Osteoblast (primary cell): ENCODE data around the gene MRC1. TPM values are rescaled to one million over a fixed set of nuclear protein-coding genes. Genes with fewer than 3 reads are reported as not detected.

ENCODE experiments used
- DNase-seq: peaks from one replicate; pipeline ENCODE4 v3.0.0; 2011; ENCODE audit warnings: low spot score, mixed read lengths; ENCODE audit not compliant: insufficient read length; ENCODE audit errors: missing footprints
- H2AFZ ChIP-seq: 2 replicates; pipeline ENCODE4 v1.6.0; 2011; ENCODE audit warnings: mild to moderate bottlenecking, low read length
- H3K27ac ChIP-seq: 2 replicates; pipeline ENCODE4 v1.5.1; 2011; ENCODE audit warnings: mild to moderate bottlenecking, low read depth, low read length, moderate library complexity
- H3K27me3 ChIP-seq: 2 replicates; pipeline ENCODE4 v1.6.0; 2012; ENCODE audit warnings: mild to moderate bottlenecking, control low read depth, inconsistent platforms, low read length, moderate library complexity; ENCODE audit not compliant: insufficient read depth
- H3K36me3 ChIP-seq: 2 replicates; pipeline ENCODE4 v1.5.1; 2011; ENCODE audit warnings: mild to moderate bottlenecking, low read length, control low read depth, moderate library complexity; ENCODE audit not compliant: insufficient read depth
- H3K4me1 ChIP-seq: 2 replicates; pipeline ENCODE4 v1.5.1; 2011; ENCODE audit warnings: mild to moderate bottlenecking, low read length, control low read depth, moderate library complexity; ENCODE audit not compliant: insufficient read depth
- H3K4me2 ChIP-seq: 2 replicates; pipeline ENCODE4 v1.6.0; 2011; ENCODE audit warnings: mild to moderate bottlenecking, low read length; ENCODE audit not compliant: insufficient read depth
- H3K4me3 ChIP-seq: fragments of 200-600 bp; sonication (generic); 3 replicates; pipeline ENCODE4 v1.5.1; 2012; ENCODE audit warnings: mild to moderate bottlenecking, low read length, inconsistent platforms; ENCODE audit not compliant: insufficient read depth
- H3K79me2 ChIP-seq: 2 replicates; pipeline ENCODE4 v1.6.0; 2012; ENCODE audit warnings: mild to moderate bottlenecking, low read length, control low read depth, inconsistent platforms; ENCODE audit not compliant: insufficient read depth
- H3K9me3 ChIP-seq: 2 replicates; pipeline ENCODE4 v1.5.1; 2011; ENCODE audit warnings: low read depth, low read length, control low read depth
- H4K20me1 ChIP-seq: 2 replicates; pipeline ENCODE4 v1.6.0; 2012; ENCODE audit warnings: mild to moderate bottlenecking, low read length, control low read depth; ENCODE audit not compliant: insufficient read depth
- total RNA-seq: library from RNA; depleted of rRNA; stranded (reverse); fragments of >200 nt; gene quantifications from 2 replicates; pipeline ENCODE4 v1.2.3, GENCODE V29; 2012
- TF ChIP-seq, protein P1 (sequence below): IDR thresholded peaks from 2 replicates; pipeline ENCODE4 v1.5.1; 2011; ENCODE audit warnings: mild to moderate bottlenecking, low read depth, low read length, moderate library complexity; ENCODE audit errors: extremely low read depth

MRC1 gene
- total RNA-seq, 1 donor, result 0.36 TPM

DNA sequence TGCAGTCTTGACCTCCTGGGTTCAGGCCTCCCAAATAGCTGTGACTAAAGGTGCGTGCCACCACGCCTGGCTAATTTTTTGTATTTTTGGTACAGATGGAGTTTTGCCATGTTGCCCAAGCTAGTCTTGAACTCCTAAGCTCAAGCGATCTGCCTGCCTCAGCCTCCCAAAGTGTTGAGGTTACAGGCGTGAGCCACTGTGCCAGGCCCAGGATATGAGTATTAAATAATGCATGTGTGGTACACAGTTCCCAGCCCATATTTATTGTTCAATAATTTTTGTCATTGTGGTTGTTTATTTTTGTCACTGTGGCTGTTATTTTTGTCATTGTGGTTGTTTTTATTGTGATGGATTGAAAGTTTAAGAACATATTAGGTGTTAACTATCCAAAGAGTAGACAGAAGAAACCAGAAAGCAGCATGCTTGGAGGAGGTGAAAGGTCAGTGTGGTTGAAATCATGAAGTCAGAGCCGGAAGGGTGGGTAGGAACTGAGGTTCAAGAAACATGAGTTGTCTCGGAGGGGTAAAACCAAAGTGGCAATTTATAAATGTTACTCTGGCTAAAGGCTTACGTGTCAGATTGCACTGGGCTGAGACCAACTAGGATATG is 45.0 kb downstream of the MRC1 start:
- H3K4me2 ChIP-seq, result no peak overlapping the region
- no peaks in the 10 kb centered on the region for H3K27me3 ChIP-seq
- no peaks in the 10 kb centered on the region for H4K20me1 ChIP-seq
- no peak overlapping the region for H3K27ac ChIP-seq
- H3K4me1 ChIP-seq, result peaks cover 4% of the 10 kb centered on the region
- no peak for DNase-seq
- no peaks in the 10 kb centered on the region for H3K79me2 ChIP-seq
- TF ChIP-seq, protein P1, sequence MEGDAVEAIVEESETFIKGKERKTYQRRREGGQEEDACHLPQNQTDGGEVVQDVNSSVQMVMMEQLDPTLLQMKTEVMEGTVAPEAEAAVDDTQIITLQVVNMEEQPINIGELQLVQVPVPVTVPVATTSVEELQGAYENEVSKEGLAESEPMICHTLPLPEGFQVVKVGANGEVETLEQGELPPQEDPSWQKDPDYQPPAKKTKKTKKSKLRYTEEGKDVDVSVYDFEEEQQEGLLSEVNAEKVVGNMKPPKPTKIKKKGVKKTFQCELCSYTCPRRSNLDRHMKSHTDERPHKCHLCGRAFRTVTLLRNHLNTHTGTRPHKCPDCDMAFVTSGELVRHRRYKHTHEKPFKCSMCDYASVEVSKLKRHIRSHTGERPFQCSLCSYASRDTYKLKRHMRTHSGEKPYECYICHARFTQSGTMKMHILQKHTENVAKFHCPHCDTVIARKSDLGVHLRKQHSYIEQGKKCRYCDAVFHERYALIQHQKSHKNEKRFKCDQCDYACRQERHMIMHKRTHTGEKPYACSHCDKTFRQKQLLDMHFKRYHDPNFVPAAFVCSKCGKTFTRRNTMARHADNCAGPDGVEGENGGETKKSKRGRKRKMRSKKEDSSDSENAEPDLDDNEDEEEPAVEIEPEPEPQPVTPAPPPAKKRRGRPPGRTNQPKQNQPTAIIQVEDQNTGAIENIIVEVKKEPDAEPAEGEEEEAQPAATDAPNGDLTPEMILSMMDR, result no peak
- H3K4me3 ChIP-seq, result no peak overlapping the region
- no peaks in the 10 kb centered on the region for H3K36me3 ChIP-seq
- H3K9me3 ChIP-seq, result no peaks in the 10 kb centered on the region
- peak overlapping the region; percentile 71 for H2AFZ ChIP-seq

DNA sequence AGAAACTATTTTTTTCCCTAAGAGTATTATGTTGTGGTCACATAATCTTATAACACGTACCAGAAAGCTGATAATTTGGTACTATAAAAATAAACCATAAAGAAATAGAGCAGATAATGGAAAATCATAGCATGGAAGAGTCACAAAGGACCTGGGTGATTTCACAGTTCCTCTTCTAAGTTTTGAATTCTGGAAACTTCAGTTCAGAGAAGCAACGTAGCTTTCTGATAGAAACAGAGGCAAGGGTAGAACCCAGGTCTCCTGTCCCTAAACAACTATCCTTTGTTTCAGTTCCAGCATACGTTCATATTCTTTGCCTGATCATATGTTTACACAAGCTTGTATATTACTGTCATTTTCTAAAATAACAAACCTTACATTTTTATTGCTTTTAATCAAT is 47.9 kb downstream of the MRC1 start:
- TF ChIP-seq, protein P1, result no peak
- no peaks in the 10 kb centered on the region for H3K79me2 ChIP-seq
- H3K27me3 ChIP-seq, result no peaks in the 10 kb centered on the region
- no peak overlapping the region for H3K4me3 ChIP-seq
- no peak overlapping the region for H2AFZ ChIP-seq
- H3K9me3 ChIP-seq, result no peaks in the 10 kb centered on the region
- H4K20me1 ChIP-seq, result no peaks in the 10 kb centered on the region
- no peak for DNase-seq
- H3K27ac ChIP-seq, result no peak overlapping the region
- no peaks in the 10 kb centered on the region for H3K36me3 ChIP-seq
- no peak overlapping the region for H3K4me2 ChIP-seq
- H3K4me1 ChIP-seq, result peaks cover 4% of the 10 kb centered on the region

DNA sequence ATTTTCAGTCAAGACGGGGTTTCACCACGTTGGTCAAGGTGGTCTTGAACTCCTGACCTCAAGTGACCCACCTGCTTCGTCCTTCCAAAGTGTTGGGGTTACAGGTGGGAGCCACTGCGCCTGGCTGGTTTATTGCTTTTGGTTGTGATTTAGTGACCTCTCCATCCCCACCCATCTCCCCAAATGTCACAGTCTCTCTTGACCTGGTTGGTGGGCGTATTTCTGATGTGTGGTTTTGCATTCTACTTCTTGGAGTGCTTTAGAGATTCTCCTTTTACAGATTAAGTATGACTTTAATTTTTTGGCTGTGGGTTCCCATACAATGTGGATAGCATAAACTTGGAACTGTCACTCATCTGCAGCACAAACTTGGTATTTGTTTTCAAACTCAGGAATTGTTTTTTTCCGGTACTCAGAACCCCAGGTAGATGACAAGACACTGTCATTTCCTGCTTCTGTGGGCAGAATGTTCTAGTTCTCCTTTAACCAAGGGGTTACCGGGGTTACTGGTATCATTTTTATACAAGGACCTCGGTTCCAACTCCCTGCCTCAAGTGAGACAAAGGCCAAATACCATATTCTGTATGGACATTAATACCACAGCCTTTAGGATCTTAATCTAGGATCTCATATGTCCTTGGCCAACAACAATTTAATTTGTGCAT is 50.5 kb downstream of the MRC1 start:
- no peak for DNase-seq
- Histone ChIP-seq H3K4me3 (no peak overlapping the region), H3K27me3 (peaks cover 9% of the 10 kb centered on the region), H4K20me1 (no peaks in the 10 kb centered on the region), H3K4me2 (no peak overlapping the region), H3K36me3 (no peaks in the 10 kb centered on the region), H3K4me1 (no peaks in the 10 kb centered on the region), H2AFZ (no peak overlapping the region), H3K79me2 (no peaks in the 10 kb centered on the region), H3K27ac (no peak overlapping the region), H3K9me3 (no peaks in the 10 kb centered on the region)
- TF ChIP-seq, protein P1, result no peak

DNA sequence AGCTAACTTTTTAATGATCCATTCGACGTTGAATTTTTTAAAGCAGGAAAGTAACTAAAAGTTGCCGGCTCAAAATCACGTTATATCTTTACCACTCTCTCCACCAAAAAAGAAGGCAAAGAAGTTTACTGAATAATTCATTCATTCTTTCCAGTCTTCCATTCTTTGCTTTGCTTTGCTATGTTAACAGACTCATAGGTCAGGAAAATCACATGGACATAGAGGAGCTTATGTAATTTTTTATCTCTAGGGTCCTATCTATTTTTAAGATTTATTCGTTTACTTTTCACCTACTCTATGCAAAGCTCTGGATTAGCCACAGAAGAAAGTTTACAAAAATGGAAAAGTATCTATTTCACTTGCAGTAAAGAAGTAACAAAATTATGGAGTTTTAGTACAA is 52.6 kb downstream of the MRC1 start:
- no peak for DNase-seq
- Histone ChIP-seq H3K27ac (no peak overlapping the region), H3K9me3 (no peaks in the 10 kb centered on the region), H3K4me3 (no peak overlapping the region), H2AFZ (no peak overlapping the region), H4K20me1 (no peaks in the 10 kb centered on the region), H3K79me2 (no peaks in the 10 kb centered on the region), H3K36me3 (no peaks in the 10 kb centered on the region), H3K4me2 (no peak overlapping the region), H3K27me3 (peaks cover 15% of the 10 kb centered on the region), H3K4me1 (no peaks in the 10 kb centered on the region)
- TF ChIP-seq, protein P1, result no peak
